NCI-H774 (cell line): ENCODE measurements around the gene PHAX.
A peak's percentile ranks its signal among the peaks of the same experiment; 100 is the strongest.
"Not testable (repeated sequence)": the region's sequence is repeated elsewhere in the genome, so short reads cannot be mapped to it uniquely, and the experiment has no call there.

Experiments
- DNase-seq: peaks from one replicate; lab custom pipeline; 2025; lab: John Stamatoyannopoulos, UW

The PHAX gene

GRCh38 chr5:126605525-126605924 lies 4.8 kb downstream of the PHAX start:
- DNase-seq: no peak

GRCh38 chr5:126610160-126610559 lies 9.4 kb downstream of the PHAX start:
- no peak for DNase-seq

- no peak for DNase-seq
These were observed 9.9 kb downstream of the PHAX start for GRCh38 chr5:126610616-126611015.

GRCh38 chr5:126613941-126614592 lies 13.3 kb downstream of the PHAX start:
- DNase-seq: no peak

GRCh38 chr5:126615286-126615685 lies 14.5 kb downstream of the PHAX start:
- DNase-seq: no peak

- not testable (repeated sequence) for DNase-seq
These were observed 16.9 kb downstream of the PHAX start for GRCh38 chr5:126617603-126618002.

- no peak for DNase-seq
These were observed 19.0 kb downstream of the PHAX start for GRCh38 chr5:126619781-126620180.

- no peak for DNase-seq
These were observed 23.8 kb downstream of the PHAX start for GRCh38 chr5:126624534-126624933.

- no peak for DNase-seq
These were observed 27.4 kb downstream of the PHAX start for GRCh38 chr5:126628102-126628501.

- DNase-seq: no peak
These were observed 31.2 kb downstream of the PHAX start for GRCh38 chr5:126631920-126632319.

- DNase-seq: no peak
These were observed 32.8 kb downstream of the PHAX start for GRCh38 chr5:126633552-126633951.

- no peak for DNase-seq
These were observed 34.8 kb downstream of the PHAX start for GRCh38 chr5:126635585-126635984.

GRCh38 chr5:126636956-126637355 lies 36.2 kb downstream of the PHAX start:
- no peak for DNase-seq

- no peak for DNase-seq
These were observed 40.1 kb downstream of the PHAX start for GRCh38 chr5:126640866-126641265.

GRCh38 chr5:126641387-126641786 lies 40.6 kb downstream of the PHAX start:
- no peak for DNase-seq

- no peak for DNase-seq
These were observed 44.4 kb downstream of the PHAX start for GRCh38 chr5:126645132-126645531.

- DNase-seq: no peak
These were observed 46.3 kb downstream of the PHAX start for GRCh38 chr5:126647071-126647470.

GRCh38 chr5:126648471-126648870 lies 47.7 kb downstream of the PHAX start:
- no peak for DNase-seq

GRCh38 chr5:126649057-126649456 lies 48.3 kb downstream of the PHAX start:
- peak; percentile 1 for DNase-seq

- not testable (repeated sequence) for DNase-seq
These were observed 49.0 kb downstream of the PHAX start for GRCh38 chr5:126649709-126650108.

GRCh38 chr5:126650463-126650862 lies 49.7 kb downstream of the PHAX start:
- no peak for DNase-seq

GRCh38 chr5:126651013-126651577 lies 50.3 kb downstream of the PHAX start:
- DNase-seq: no peak

GRCh38 chr5:126656401-126657007 lies 55.8 kb downstream of the PHAX start:
- DNase-seq: peak; percentile 18

- no peak for DNase-seq
These were observed 57.8 kb downstream of the PHAX start for GRCh38 chr5:126658561-126658960.
